ENCODE measurements around the gene SGTB. TPM values are rescaled to one million over a fixed set of nuclear protein-coding genes. Genes with fewer than 3 reads are reported as not detected.

The SGTB gene
- total RNA-seq, 1 experiment from 2014 or later, result 13.5 TPM

- Mint-ChIP-seq H3K4me1 (peaks cover 4% of the 10 kb centered on the region; the same call in 1 of the 2 replicates), H3K27me3 (ENCODE audit: low read depth) (no peaks in the 10 kb centered on the region), H3K9me3 (no peaks in the 10 kb centered on the region), H3K36me3 (no peaks in the 10 kb centered on the region), H3K4me3 (no peak overlapping the region), H3K27ac (no peak overlapping the region)
- POLR2A ChIA-PET, result interaction anchor here (0.6 kb wide), 1 partner anchor 33 kb away, joined by 4 read pairs; no protein-coding TSS in a partner anchor
- ATAC-seq (no peak), DNase-seq (ENCODE audit: low spot score) (no peak)
- CTCF ChIA-PET, result no interaction called here
- no peak for TF ChIP-seq SP1 (CRISPR knock-in tag; conservative IDR thresholded peaks at IDR 0.05)
- TF ChIP-seq FOXK1 (CRISPR knock-in tag; IDR thresholded peaks at IDR 0.05), result no peak
- TF ChIP-seq ZNF219 (CRISPR knock-in tag; IDR thresholded peaks at IDR 0.05; ENCODE audit: borderline replicate concordance), result no peak
- no peak for TF ChIP-seq ZNF263 (CRISPR knock-in tag; IDR thresholded peaks at IDR 0.05; ENCODE audit: low read depth)
- no peak for TF ChIP-seq ZNF317 (CRISPR knock-in tag; IDR thresholded peaks at IDR 0.05; ENCODE audit: borderline replicate concordance, low read depth)
- no peak for TF ChIP-seq ERG (CRISPR knock-in tag; IDR thresholded peaks at IDR 0.05)
- TF ChIP-seq ZNF281 (CRISPR knock-in tag; IDR thresholded peaks at IDR 0.05), result no peak
- TF ChIP-seq ESRRA (CRISPR knock-in tag; IDR thresholded peaks at IDR 0.05; ENCODE audit: borderline replicate concordance), result no peak
- no peak for TF ChIP-seq NFYB (CRISPR knock-in tag; conservative IDR thresholded peaks at IDR 0.05; ENCODE audit: low read depth)
Measured at GRCh38 chr5:65674749-65675148, 47.2 kb downstream of the SGTB start.

GRCh38 chr5:65672796-65673195, 49.1 kb downstream of the SGTB start:
- ChIA-PET POLR2A (no interaction called here), CTCF (no interaction called here)
- H3K27me3 Mint-ChIP-seq (ENCODE audit: low read depth), result no peaks in the 10 kb centered on the region
- no peak overlapping the region for H3K4me3 Mint-ChIP-seq
- no peaks in the 10 kb centered on the region for H3K36me3 Mint-ChIP-seq
- ATAC-seq (no peak), DNase-seq (ENCODE audit: low spot score) (no peak)
- H3K27ac Mint-ChIP-seq, result peak overlapping the region; percentile 51; the same call in 1 of the 2 replicates
- no peaks in the 10 kb centered on the region for H3K9me3 Mint-ChIP-seq
- H3K4me1 Mint-ChIP-seq, result peaks cover 4% of the 10 kb centered on the region; the same call in 1 of the 2 replicates
- TF ChIP-seq IRF2 (CRISPR knock-in tag; IDR thresholded peaks at IDR 0.05; ENCODE audit: borderline replicate concordance, low read depth), result no peak
- no peak for TF ChIP-seq SP1 (CRISPR knock-in tag; conservative IDR thresholded peaks at IDR 0.05)
- no peak for TF ChIP-seq ZNF396 (CRISPR knock-in tag; IDR thresholded peaks at IDR 0.05; ENCODE audit: borderline replicate concordance)
- TF ChIP-seq PRDM15 (CRISPR knock-in tag; IDR thresholded peaks at IDR 0.05), result no peak
- no peak for TF ChIP-seq KAT7 (CRISPR knock-in tag; IDR thresholded peaks at IDR 0.05; ENCODE audit: borderline replicate concordance)
- no peak for TF ChIP-seq ESRRA (CRISPR knock-in tag; IDR thresholded peaks at IDR 0.05; ENCODE audit: borderline replicate concordance)
- TF ChIP-seq ETV6 (CRISPR knock-in tag; IDR thresholded peaks at IDR 0.05), result no peak
- no peak for TF ChIP-seq ZBTB43 (CRISPR knock-in tag; IDR thresholded peaks at IDR 0.05)
- TF ChIP-seq TEAD4 (CRISPR knock-in tag; IDR thresholded peaks at IDR 0.05), result no peak
- no peak for TF ChIP-seq ZNF425 (CRISPR knock-in tag; conservative IDR thresholded peaks at IDR 0.05)
- TF ChIP-seq SMAD3 (CRISPR knock-in tag; IDR thresholded peaks at IDR 0.05; ENCODE audit: borderline replicate concordance), result no peak
- TF ChIP-seq ERG (CRISPR knock-in tag; IDR thresholded peaks at IDR 0.05), result no peak
- no peak for TF ChIP-seq MLX (CRISPR knock-in tag; IDR thresholded peaks at IDR 0.05)

All from WTC11 (cell line).